OCI-LY1 (cell line): ENCODE results near the gene OR52I1.

Source experiments
- CTCF ChIP-seq: fragments of 200-600 bp; sonication (generic), shearing (Covaris generic); IDR thresholded peaks from 2 replicates; pipeline ENCODE4 v1.5.1; 2017; ENCODE audit warnings: mild to moderate bottlenecking, antibody characterized with exemption, low read length, moderate library complexity, mixed read lengths
- EZH2 ChIP-seq: fragments of 200-600 bp; sonication (generic), shearing (Covaris generic); IDR thresholded peaks from 2 replicates; pipeline ENCODE4 v1.8.0; 2017; ENCODE audit warnings: borderline replicate concordance, mixed run types, mild to moderate bottlenecking, antibody characterized with exemption, low read length, moderate library complexity, mixed read lengths

- TF ChIP-seq CTCF (no peak), EZH2 (no peak)
Measured at GRCh38 chr11:4565371-4565770, 28.5 kb upstream of the OR52I1 start.
